SJSA1 (cell line): ENCODE data around the gene SMIM21. TPM values are rescaled to one million over a fixed set of nuclear protein-coding genes. Genes with fewer than 3 reads are reported as not detected.

ENCODE experiments used
- DNase-seq, 2 experiments: peaks; one replicate each; pipeline ENCODE4 v3.0.0-alpha.2; 2015 to 2020; ENCODE audit warnings: low spot score in 2 of 2, low read depth in 1 of 2
- H3K27ac ChIP-seq: fragments of 250-450 bp; sonication (Bioruptor Pico); 2 replicates; pipeline ENCODE4 v1.5.1; 2020; ENCODE audit warnings: mild to moderate bottlenecking, moderate library complexity
- H3K27me3 ChIP-seq: fragments of 250-450 bp; sonication (Bioruptor Pico); replicated peaks from 2 replicates; pipeline ENCODE4 v1.5.1; 2020; ENCODE audit warnings: mild to moderate bottlenecking, moderate library complexity
- H3K36me3 ChIP-seq: fragments of 250-450 bp; sonication (Bioruptor Pico); 2 replicates; pipeline ENCODE4 v1.5.1; 2020; ENCODE audit warnings: mild to moderate bottlenecking
- H3K4me1 ChIP-seq: fragments of 250-450 bp; sonication (Bioruptor Pico); replicated peaks from 2 replicates; pipeline ENCODE4 v1.6.1; 2021; ENCODE audit warnings: mild to moderate bottlenecking
- H3K4me3 ChIP-seq: fragments of 250-450 bp; sonication (Bioruptor Pico); 2 replicates; pipeline ENCODE4 v1.5.1; 2020; ENCODE audit warnings: mild to moderate bottlenecking
- H3K9me3 ChIP-seq: fragments of 250-450 bp; sonication (Bioruptor Pico); replicated peaks from 2 replicates; pipeline ENCODE4 v1.5.1; 2020; ENCODE audit warnings: mild to moderate bottlenecking
- total RNA-seq: library from RNA; depleted of rRNA; stranded (reverse); fragments of >200 nt; shearing (Covaris generic); gene quantifications from 2 replicates; pipeline ENCODE4 v1.2.3, GENCODE V29; 2014

SMIM21 gene
- total RNA-seq, 1 experiment from 2014 or later = not detected

- Histone ChIP-seq H3K36me3 (no peaks in the 10 kb centered on the region), H3K4me1 (no peaks in the 10 kb centered on the region), H3K4me3 (no peak overlapping the region), H3K27me3 (no peaks in the 10 kb centered on the region), H3K9me3 (no peaks in the 10 kb centered on the region), H3K27ac (no peak overlapping the region)
- DNase-seq = no peak
These were observed 26.7 kb upstream of the SMIM21 start for GRCh38 chr18:75454022-75454795.

GRCh38 chr18:75450906-75451305 lies 23.4 kb upstream of the SMIM21 start:
- DNase-seq = no peak
- no peaks in the 10 kb centered on the region for H3K36me3 ChIP-seq
- H3K4me3 ChIP-seq = no peak overlapping the region
- no peaks in the 10 kb centered on the region for H3K27me3 ChIP-seq
- H3K9me3 ChIP-seq = no peaks in the 10 kb centered on the region
- no peaks in the 10 kb centered on the region for H3K4me1 ChIP-seq
- no peak overlapping the region for H3K27ac ChIP-seq

- no peak overlapping the region for H3K4me3 ChIP-seq
- H3K36me3 ChIP-seq = no peaks in the 10 kb centered on the region
- no peaks in the 10 kb centered on the region for H3K27me3 ChIP-seq
- H3K4me1 ChIP-seq = no peaks in the 10 kb centered on the region
- H3K9me3 ChIP-seq = no peaks in the 10 kb centered on the region
- DNase-seq = no peak
- no peak overlapping the region for H3K27ac ChIP-seq
These were observed 14.4 kb upstream of the SMIM21 start for GRCh38 chr18:75441896-75442295.

- H3K36me3 ChIP-seq = no peaks in the 10 kb centered on the region
- H3K4me1 ChIP-seq = no peaks in the 10 kb centered on the region
- H3K27ac ChIP-seq = no peak overlapping the region
These were observed 11.8 kb upstream of the SMIM21 start for GRCh38 chr18:75439348-75439747.

GRCh38 chr18:75438891-75439290 lies 11.4 kb upstream of the SMIM21 start:
- Histone ChIP-seq H3K9me3 (no peaks in the 10 kb centered on the region), H3K27me3 (no peaks in the 10 kb centered on the region), H3K4me3 (no peak overlapping the region), H3K27ac (no peak overlapping the region), H3K4me1 (no peaks in the 10 kb centered on the region), H3K36me3 (no peaks in the 10 kb centered on the region)
- DNase-seq = no peak

More at GRCh38 chr18:75439348-75439747, 11.8 kb upstream of the SMIM21 start:
- Histone ChIP-seq H3K27me3 (no peaks in the 10 kb centered on the region), H3K4me3 (no peak overlapping the region), H3K9me3 (no peaks in the 10 kb centered on the region)
- no peak for DNase-seq

GRCh38 chr18:75437979-75438378 lies 10.5 kb upstream of the SMIM21 start:
- Histone ChIP-seq H3K9me3 (no peaks in the 10 kb centered on the region), H3K27me3 (no peaks in the 10 kb centered on the region), H3K4me3 (no peak overlapping the region), H3K36me3 (no peaks in the 10 kb centered on the region), H3K27ac (no peak overlapping the region), H3K4me1 (no peaks in the 10 kb centered on the region)
- DNase-seq = no peak

- H3K4me3 ChIP-seq = no peak overlapping the region
- H3K4me1 ChIP-seq = no peaks in the 10 kb centered on the region
- H3K27me3 ChIP-seq = no peaks in the 10 kb centered on the region
- H3K36me3 ChIP-seq = no peaks in the 10 kb centered on the region
- DNase-seq = no peak
- no peaks in the 10 kb centered on the region for H3K9me3 ChIP-seq
- H3K27ac ChIP-seq = no peak overlapping the region
These were observed 5.6 kb upstream of the SMIM21 start for GRCh38 chr18:75433098-75433497.

GRCh38 chr18:75429975-75430374 lies 2.5 kb upstream of the SMIM21 start:
- H3K27me3 ChIP-seq = no peaks in the 10 kb centered on the region
- no peak for DNase-seq
- no peaks in the 10 kb centered on the region for H3K36me3 ChIP-seq
- H3K4me3 ChIP-seq = no peak overlapping the region
- H3K27ac ChIP-seq = no peak overlapping the region
- H3K9me3 ChIP-seq = no peaks in the 10 kb centered on the region
- no peaks in the 10 kb centered on the region for H3K4me1 ChIP-seq

GRCh38 chr18:75428490-75428889 lies 987 bp upstream of the SMIM21 start:
- no peaks in the 10 kb centered on the region for H3K4me1 ChIP-seq
- H3K27ac ChIP-seq = no peak overlapping the region
- no peak overlapping the region for H3K4me3 ChIP-seq
- H3K9me3 ChIP-seq = no peaks in the 10 kb centered on the region
- DNase-seq = no peak
- no peaks in the 10 kb centered on the region for H3K27me3 ChIP-seq
- no peaks in the 10 kb centered on the region for H3K36me3 ChIP-seq

GRCh38 chr18:75422341-75422910 lies 5.1 kb downstream of the SMIM21 start:
- Histone ChIP-seq H3K4me1 (no peaks in the 10 kb centered on the region), H3K36me3 (no peaks in the 10 kb centered on the region), H3K4me3 (no peak overlapping the region), H3K27ac (no peak overlapping the region), H3K27me3 (no peaks in the 10 kb centered on the region), H3K9me3 (no peaks in the 10 kb centered on the region; the same call in 1 of the 2 replicates)
- no peak for DNase-seq

GRCh38 chr18:75421656-75422055 lies 5.8 kb downstream of the SMIM21 start:
- H3K9me3 ChIP-seq = no peaks in the 10 kb centered on the region; the same call in 1 of the 2 replicates
- H3K4me3 ChIP-seq = no peak overlapping the region
- DNase-seq = no peak
- H3K27ac ChIP-seq = no peak overlapping the region
- no peaks in the 10 kb centered on the region for H3K27me3 ChIP-seq
- H3K4me1 ChIP-seq = no peaks in the 10 kb centered on the region
- no peaks in the 10 kb centered on the region for H3K36me3 ChIP-seq

- H3K36me3 ChIP-seq = no peaks in the 10 kb centered on the region
- no peak for DNase-seq
- H3K9me3 ChIP-seq = no peaks in the 10 kb centered on the region; the same call in 1 of the 2 replicates
These were observed 9.1 kb downstream of the SMIM21 start for GRCh38 chr18:75418293-75419005.

GRCh38 chr18:75410611-75411010 lies 16.9 kb downstream of the SMIM21 start:
- Histone ChIP-seq H3K4me1 (peaks cover 32% of the 10 kb centered on the region), H3K27ac (no peak overlapping the region), H3K27me3 (no peaks in the 10 kb centered on the region), H3K9me3 (no peaks in the 10 kb centered on the region), H3K36me3 (no peaks in the 10 kb centered on the region), H3K4me3 (no peak overlapping the region)
- DNase-seq = no peak

More at GRCh38 chr18:75418293-75419005, 9.1 kb downstream of the SMIM21 start:
- H3K4me3 ChIP-seq = no peak overlapping the region
- peaks cover 4% of the 10 kb centered on the region; the same call in 1 of the 2 replicates for H3K4me1 ChIP-seq
- no peaks in the 10 kb centered on the region for H3K27me3 ChIP-seq
- no peak overlapping the region for H3K27ac ChIP-seq

GRCh38 chr18:75409806-75410205 lies 17.7 kb downstream of the SMIM21 start:
- Histone ChIP-seq H3K9me3 (no peaks in the 10 kb centered on the region), H3K4me1 (peaks cover 34% of the 10 kb centered on the region), H3K36me3 (no peaks in the 10 kb centered on the region), H3K4me3 (no peak overlapping the region), H3K27ac (no peak overlapping the region), H3K27me3 (no peaks in the 10 kb centered on the region)
- no peak for DNase-seq
